Measurements from ENCODE around the gene SCUBE3. TPM values are rescaled to one million over a fixed set of nuclear protein-coding genes. Genes with fewer than 3 reads are reported as not detected.

The SCUBE3 gene
- total and polyA plus RNA-seq, 2 of the 4 experiments (the other 2 are of a cell fraction) = 19.9 to 45.5 TPM

DNA sequence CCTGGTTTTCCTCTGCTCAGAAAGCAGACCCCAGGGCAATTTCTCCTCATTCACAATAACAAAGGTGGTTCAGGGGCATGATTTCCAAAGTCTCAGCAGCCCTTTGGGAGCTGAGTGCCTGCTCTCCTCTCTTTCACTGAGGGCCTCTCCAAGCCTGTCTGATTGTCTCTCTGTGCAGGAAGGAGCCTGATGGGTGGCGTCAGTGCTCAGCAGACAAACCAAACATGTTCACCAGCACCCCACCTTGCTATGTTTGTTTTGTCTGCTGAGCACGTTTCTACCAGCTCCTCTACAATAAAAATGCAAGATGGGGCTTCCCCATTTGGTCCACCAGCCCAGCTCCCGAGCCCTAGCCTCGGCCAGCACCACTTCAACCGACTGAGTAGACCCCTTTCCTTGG is 47.2 kb upstream of the SCUBE3 start:
- H3K9me3 ChIP-seq (ENCODE audit: control insufficient read depth, insufficient read depth, low read length) = 0 out of 2 replicates have a peak, but pooled peaks cover 2% of the 10 kb centered on the region
- H2BK120ac ChIP-seq (ENCODE audit: low read depth, low read length) = peak overlapping the region; percentile 56
- peak overlapping the region; percentile 4 for H4K5ac ChIP-seq (ENCODE audit: low read depth, low read length)
- H3K14ac ChIP-seq (replicated peaks; ENCODE audit: low read depth, low read length) = peak overlapping the region; percentile 59
- no peak overlapping the region for H3K4me3 ChIP-seq (ENCODE audit: insufficient read depth, low read depth, low read length)
- dilution Hi-C loops (cut with HindIII; ENCODE audit: low sequenced_read_pairs, unreplicated experiment) (no loop called here), intact Hi-C loops (cut with micrococcal nuclease) (loop anchor here (5.0 kb wide), 1 partner anchor 36 kb away; no protein-coding TSS in a partner anchor), in situ Hi-C loops (cut with MboI; ENCODE audit: low sequenced_read_pairs) (no loop called here)
- H2BK20ac ChIP-seq (ENCODE audit: low read depth, low read length) = peak overlapping the region; percentile 69
- H4K8ac ChIP-seq (ENCODE audit: low read depth in 2 of 2, low read length in 2 of 2) = peak overlapping the region; percentile 3 to 71; a peak in 3 of 4 replicates
- no peak overlapping the region for H3K4me2 ChIP-seq (ENCODE audit: low read depth, low read length)
- no TSS peak for BruUV-seq (replicated peaks)
- H2AK5ac ChIP-seq (ENCODE audit: low read depth, low read length) = peak overlapping the region; percentile 67; the same call in 1 of the 2 replicates
- H3K9me1 ChIP-seq (ENCODE audit: insufficient read depth, low read length) = peaks cover 32% of the 10 kb centered on the region
- no peaks in the 10 kb centered on the region for H3K27me3 ChIP-seq (ENCODE audit: control insufficient read depth, insufficient read depth, low read length)
- H2BK5ac ChIP-seq (ENCODE audit: low read depth, low read length, poor library complexity, severe bottlenecking) = peak overlapping the region; percentile 53
- H3K18ac ChIP-seq (ENCODE audit: low read depth, low read length) = peak overlapping the region; percentile 49
- peak overlapping the region; percentile 47; the same call in 1 of the 2 replicates for H3K27ac ChIP-seq (ENCODE audit: insufficient read depth, low read length)
- DNase-seq (no peak), ATAC-seq (ENCODE audit: low read depth) (no peak)
- no peak overlapping the region for H2AK9ac ChIP-seq (replicated peaks; ENCODE audit: low read depth, low read length, poor library complexity)
- H3K4me1 ChIP-seq (ENCODE audit: control insufficient read depth, insufficient read depth, low read length) = peaks cover 25% of the 10 kb centered on the region
- peaks cover 0 to 3% of the 10 kb centered on the region in 2 experiments; a peak in 1 of 4 replicates for H3K79me1 ChIP-seq (ENCODE audit: low read depth in 1 of 2, low read length in 2 of 2)
- H3K9ac ChIP-seq (ENCODE audit: low read depth, low read length) = no peak overlapping the region
- H2AFZ ChIP-seq (replicated peaks; ENCODE audit: low read length, poor library complexity) = peak overlapping the region; percentile 61
- 0 out of 2 replicates have a peak overlapping the region, but pooled peaks have one; percentile 35 for H3K23ac ChIP-seq (ENCODE audit: low read depth, low read length)
- H4K91ac ChIP-seq (ENCODE audit: insufficient read depth, low read depth, low read length) = peak overlapping the region; percentile 54; the same call in 1 of the 2 replicates
- no peaks in the 10 kb centered on the region for H3K36me3 ChIP-seq (ENCODE audit: control insufficient read depth, insufficient read depth, low read length)
- CTCF ChIA-PET = interaction anchor here (2.6 kb wide), 1 partner anchor 20 kb away, joined by 11 read pairs; no protein-coding TSS in a partner anchor
- POLR2A ChIA-PET (ENCODE audit: unreplicated experiment) = no interaction called here
- H4K20me1 ChIP-seq (ENCODE audit: insufficient read depth, low read length) = no peaks in the 10 kb centered on the region
- peak overlapping the region; percentile 83 for H3K4ac ChIP-seq (ENCODE audit: low read depth, low read length)
- no peak overlapping the region for H3K56ac ChIP-seq (ENCODE audit: extremely low read depth, insufficient read depth, low read length)
- peak overlapping the region; percentile 45; the same call in 2 of the 3 replicates for H2BK15ac ChIP-seq (ENCODE audit: low read depth, low read length)
- TF ChIP-seq BHLHE40 (IDR thresholded peaks at IDR 0.05; ENCODE audit: low read depth, low read length) (no peak), CEBPB (IDR thresholded peaks at IDR 0.05; ENCODE audit: low read depth, low read length) (no peak), RAD21 (IDR thresholded peaks at IDR 0.05; ENCODE audit: low read length) (no peak), NFE2L2 (IDR thresholded peaks at IDR 0.05; ENCODE audit: low read depth, low read length) (no peak), SMC3 (IDR thresholded peaks at IDR 0.05; ENCODE audit: low read depth, low read length) (no peak), MAZ (IDR thresholded peaks at IDR 0.05; ENCODE audit: borderline replicate concordance, low read depth, low read length) (no peak), FOS (IDR thresholded peaks at IDR 0.05; ENCODE audit: low read depth, low read length) (no peak), RCOR1 (IDR thresholded peaks at IDR 0.05; ENCODE audit: insufficient replicate concordance, low read length) (no peak), CHD1 (IDR thresholded peaks at IDR 0.05; ENCODE audit: low read depth, low read length) (no peak), MXI1 (IDR thresholded peaks at IDR 0.05; ENCODE audit: borderline replicate concordance, low read depth, low read length) (no peak), MAFK (IDR thresholded peaks at IDR 0.05; ENCODE audit: low read depth, low read length) (no peak), POLR2A (IDR thresholded peaks at IDR 0.05; ENCODE audit: low read depth, low read length) (no peak), RFX5 (IDR thresholded peaks at IDR 0.05; ENCODE audit: low read depth, low read length) (no peak)
- TF ChIP-seq, protein P1, sequence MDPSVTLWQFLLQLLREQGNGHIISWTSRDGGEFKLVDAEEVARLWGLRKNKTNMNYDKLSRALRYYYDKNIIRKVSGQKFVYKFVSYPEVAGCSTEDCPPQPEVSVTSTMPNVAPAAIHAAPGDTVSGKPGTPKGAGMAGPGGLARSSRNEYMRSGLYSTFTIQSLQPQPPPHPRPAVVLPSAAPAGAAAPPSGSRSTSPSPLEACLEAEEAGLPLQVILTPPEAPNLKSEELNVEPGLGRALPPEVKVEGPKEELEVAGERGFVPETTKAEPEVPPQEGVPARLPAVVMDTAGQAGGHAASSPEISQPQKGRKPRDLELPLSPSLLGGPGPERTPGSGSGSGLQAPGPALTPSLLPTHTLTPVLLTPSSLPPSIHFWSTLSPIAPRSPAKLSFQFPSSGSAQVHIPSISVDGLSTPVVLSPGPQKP (IDR thresholded peaks at IDR 0.05; ENCODE audit: borderline replicate concordance, low read depth, low read length) = no peak
- TF ChIP-seq, protein P2, sequence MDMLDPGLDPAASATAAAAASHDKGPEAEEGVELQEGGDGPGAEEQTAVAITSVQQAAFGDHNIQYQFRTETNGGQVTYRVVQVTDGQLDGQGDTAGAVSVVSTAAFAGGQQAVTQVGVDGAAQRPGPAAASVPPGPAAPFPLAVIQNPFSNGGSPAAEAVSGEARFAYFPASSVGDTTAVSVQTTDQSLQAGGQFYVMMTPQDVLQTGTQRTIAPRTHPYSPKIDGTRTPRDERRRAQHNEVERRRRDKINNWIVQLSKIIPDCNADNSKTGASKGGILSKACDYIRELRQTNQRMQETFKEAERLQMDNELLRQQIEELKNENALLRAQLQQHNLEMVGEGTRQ (IDR thresholded peaks at IDR 0.05; ENCODE audit: low read depth, low read length) = no peak
- TF ChIP-seq, protein P3, sequence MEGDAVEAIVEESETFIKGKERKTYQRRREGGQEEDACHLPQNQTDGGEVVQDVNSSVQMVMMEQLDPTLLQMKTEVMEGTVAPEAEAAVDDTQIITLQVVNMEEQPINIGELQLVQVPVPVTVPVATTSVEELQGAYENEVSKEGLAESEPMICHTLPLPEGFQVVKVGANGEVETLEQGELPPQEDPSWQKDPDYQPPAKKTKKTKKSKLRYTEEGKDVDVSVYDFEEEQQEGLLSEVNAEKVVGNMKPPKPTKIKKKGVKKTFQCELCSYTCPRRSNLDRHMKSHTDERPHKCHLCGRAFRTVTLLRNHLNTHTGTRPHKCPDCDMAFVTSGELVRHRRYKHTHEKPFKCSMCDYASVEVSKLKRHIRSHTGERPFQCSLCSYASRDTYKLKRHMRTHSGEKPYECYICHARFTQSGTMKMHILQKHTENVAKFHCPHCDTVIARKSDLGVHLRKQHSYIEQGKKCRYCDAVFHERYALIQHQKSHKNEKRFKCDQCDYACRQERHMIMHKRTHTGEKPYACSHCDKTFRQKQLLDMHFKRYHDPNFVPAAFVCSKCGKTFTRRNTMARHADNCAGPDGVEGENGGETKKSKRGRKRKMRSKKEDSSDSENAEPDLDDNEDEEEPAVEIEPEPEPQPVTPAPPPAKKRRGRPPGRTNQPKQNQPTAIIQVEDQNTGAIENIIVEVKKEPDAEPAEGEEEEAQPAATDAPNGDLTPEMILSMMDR (conservative IDR thresholded peaks at IDR 0.05; ENCODE audit: low read depth, low read length) = no peak
- 57% methylated on average over 3 of the region's 5 CpGs; no CpG with 5 or more reads in 1 of the 2 experiments for WGBS, 2 experiments (ENCODE audit: extremely low coverage in 2 of 2, insufficient read length in 1 of 2)

All from IMR-90 (cell line).